ENCODE data around the gene ARHGAP29.

- TF ChIP-seq CTCF (IDR thresholded peaks at IDR 0.05; ENCODE audit: borderline replicate concordance, extremely low read depth, low read length, poor library complexity, severe bottlenecking) (no peak), EZH2 (IDR thresholded peaks at IDR 0.05; ENCODE audit: borderline replicate concordance, low read depth, low read length, severe bottlenecking) (no peak)
These were observed 37.7 kb upstream of the ARHGAP29 start for GRCh38 chr1:94275083-94275482.

Measured in DND-41 (cell line).